ENCODE measurements around the gene STEAP1B.

The STEAP1B gene

GRCh38 chr7:22469371-22470143 lies 30.4 kb downstream of the STEAP1B start:
- Histone ChIP-seq H3K4me3 (no peak overlapping the region), H3K4me1 (no peaks in the 10 kb centered on the region), H3K36me3 (no peaks in the 10 kb centered on the region), H3K27me3 (no peaks in the 10 kb centered on the region), H3K27ac (no peak overlapping the region), H3K9me3 (no peaks in the 10 kb centered on the region)
- DNase-seq: no peak
- no peak for TF ChIP-seq CTCF (IDR thresholded peaks at IDR 0.05)
- intact Hi-C loops (cut with DNase I; ENCODE audit: low total_unique reads): no loop called here

- no peak overlapping the region for H3K27ac ChIP-seq
- H3K9me3 ChIP-seq: no peaks in the 10 kb centered on the region
- no peaks in the 10 kb centered on the region for H3K27me3 ChIP-seq
- no peak for TF ChIP-seq CTCF (IDR thresholded peaks at IDR 0.05)
- DNase-seq: no peak
- intact Hi-C loops (cut with DNase I; ENCODE audit: low total_unique reads): no loop called here
- H3K36me3 ChIP-seq: no peaks in the 10 kb centered on the region
- no peak overlapping the region for H3K4me3 ChIP-seq
- no peaks in the 10 kb centered on the region for H3K4me1 ChIP-seq
Measured at GRCh38 chr7:22468609-22469008, 31.4 kb downstream of the STEAP1B start.

DNA sequence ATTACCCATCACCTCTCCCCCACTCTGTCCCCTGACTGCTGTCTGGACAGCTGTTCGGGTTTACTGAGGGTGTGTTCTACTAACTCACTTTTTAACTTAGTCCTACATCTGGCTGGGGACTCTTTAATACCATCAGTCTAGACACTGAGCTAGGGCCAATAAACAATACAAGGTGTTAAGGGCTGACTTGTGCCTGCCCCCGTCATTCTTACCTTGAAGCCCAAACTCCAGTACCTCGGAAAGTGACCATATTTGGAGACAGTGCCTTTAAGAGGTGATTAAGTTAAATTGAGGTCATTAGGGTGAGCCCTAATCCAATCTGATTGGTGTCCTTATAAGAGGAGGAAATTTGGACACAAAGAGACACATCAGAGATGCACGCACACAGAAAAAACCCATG lies 35.7 kb downstream of the STEAP1B start:
- intact Hi-C loops (cut with DNase I; ENCODE audit: low total_unique reads): no loop called here
- Histone ChIP-seq H3K4me3 (no peak overlapping the region), H3K27ac (no peak overlapping the region), H3K36me3 (no peaks in the 10 kb centered on the region), H3K9me3 (no peaks in the 10 kb centered on the region), H3K27me3 (no peaks in the 10 kb centered on the region), H3K4me1 (no peaks in the 10 kb centered on the region)
- DNase-seq: no peak
- no peak for TF ChIP-seq CTCF (IDR thresholded peaks at IDR 0.05)

DNA sequence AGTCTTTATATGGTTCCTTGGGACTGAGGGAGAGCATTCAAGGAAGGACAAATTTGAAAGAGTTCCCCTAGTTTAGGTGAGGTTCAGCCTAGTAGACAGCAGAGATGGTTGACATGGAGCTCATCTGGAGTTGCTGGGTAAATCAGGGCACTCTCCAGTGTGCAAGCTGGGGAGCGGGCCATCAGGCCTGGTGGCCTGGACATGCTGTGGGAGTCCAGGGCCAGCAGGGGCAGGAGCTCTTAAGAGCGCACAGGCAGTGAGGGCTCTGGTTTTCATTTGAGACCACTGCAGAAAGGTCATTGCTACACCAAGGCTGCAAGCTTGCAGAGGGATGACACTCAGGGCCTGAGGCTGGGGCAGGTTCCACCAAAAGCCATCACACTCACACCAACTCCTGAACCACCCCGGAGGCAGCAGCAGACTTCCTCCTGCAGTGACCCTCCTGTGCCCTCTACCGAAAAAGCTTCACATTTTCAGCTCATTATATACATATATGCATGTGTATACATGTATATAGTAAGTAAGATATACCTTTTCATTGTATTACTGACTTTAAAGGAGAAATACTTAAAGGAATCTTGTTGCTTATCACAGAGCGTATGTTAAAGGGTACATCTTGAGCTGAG lies 39.5 kb downstream of the STEAP1B start:
- Histone ChIP-seq H3K27me3 (no peaks in the 10 kb centered on the region), H3K4me1 (no peaks in the 10 kb centered on the region), H3K36me3 (no peaks in the 10 kb centered on the region), H3K4me3 (no peak overlapping the region), H3K9me3 (no peaks in the 10 kb centered on the region), H3K27ac (no peak overlapping the region)
- no peak for TF ChIP-seq CTCF (IDR thresholded peaks at IDR 0.05)
- intact Hi-C loops (cut with DNase I; ENCODE audit: low total_unique reads): no loop called here
- DNase-seq: no peak

- H3K27me3 ChIP-seq: no peaks in the 10 kb centered on the region
- no peak overlapping the region for H3K27ac ChIP-seq
- intact Hi-C loops (cut with DNase I; ENCODE audit: low total_unique reads): no loop called here
- H3K4me3 ChIP-seq: no peak overlapping the region
- no peak for TF ChIP-seq CTCF (IDR thresholded peaks at IDR 0.05)
- no peaks in the 10 kb centered on the region for H3K36me3 ChIP-seq
- peaks cover 0 to under 1% (median 0%) of the 10 kb centered on the region in 4 donors for H3K4me1 ChIP-seq
- no peak for DNase-seq
- H3K9me3 ChIP-seq: no peaks in the 10 kb centered on the region
Measured at GRCh38 chr7:22457471-22457870, 42.5 kb downstream of the STEAP1B start.
